ENCODE data around the gene MYLK. TPM values are rescaled to one million over a fixed set of nuclear protein-coding genes. Genes with fewer than 3 reads are reported as not detected.

MYLK gene
- polyA plus RNA-seq, 3 donors, result 0.35 to 1.3 (median 0.51) TPM

DNA sequence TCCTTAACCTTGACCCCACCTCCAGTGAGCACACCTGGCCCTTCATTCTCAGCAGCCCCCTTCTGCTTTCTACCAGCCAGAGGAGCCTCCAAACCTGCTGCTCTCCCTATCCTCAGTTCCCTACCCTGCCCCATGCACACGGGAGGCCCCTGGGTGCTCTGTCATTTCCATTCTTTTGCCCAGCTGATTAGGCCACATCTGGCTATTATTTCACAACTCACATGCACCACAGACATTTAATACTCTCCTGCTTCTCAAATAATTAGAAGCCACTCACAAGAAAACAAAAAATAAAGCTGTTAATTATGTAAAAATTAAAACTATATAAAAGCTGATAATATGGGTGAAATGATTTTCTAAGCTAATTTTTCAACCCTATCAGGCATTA lies 50.7 kb downstream of the MYLK start:
- intact Hi-C loops (cut with micrococcal nuclease), result no loop called here
- Histone ChIP-seq H3K4me2 (replicated peaks; ENCODE audit: extremely low read depth, low read length, poor library complexity, severe bottlenecking) (no peak overlapping the region), H3K79me2 (ENCODE audit: insufficient read depth, low read length) (no peaks in the 10 kb centered on the region), H3K4me3 (replicated peaks in 1 of 3; ENCODE audit: low read depth in 2 of 3, low read length in 3 of 3) (no peak overlapping the region), H4K20me1 (ENCODE audit: insufficient read depth, low read length) (no peaks in the 10 kb centered on the region), H2AFZ (ENCODE audit: insufficient read depth, low read depth, low read length, poor library complexity, severe bottlenecking) (no peak overlapping the region), H3K27ac (ENCODE audit: low read depth in 1 of 2, low read length in 2 of 2) (no peak overlapping the region), H3K36me3 (replicated peaks in 1 of 2; ENCODE audit: control insufficient read depth in 1 of 2, insufficient read depth in 2 of 2, low read length in 2 of 2) (no peaks in the 10 kb centered on the region), H3K27me3 (ENCODE audit: control insufficient read depth in 2 of 2, insufficient read depth in 2 of 2, low read length in 2 of 2) (no peaks in the 10 kb centered on the region), H3K4me1 (ENCODE audit: control insufficient read depth in 1 of 2, insufficient read depth in 2 of 2, low read length in 2 of 2) (no peaks in the 10 kb centered on the region), H3K9ac (ENCODE audit: insufficient read depth, low read length, poor library complexity, severe bottlenecking) (no peak overlapping the region), H3K9me3 (replicated peaks in 1 of 2; ENCODE audit: control insufficient read depth in 1 of 2, insufficient read depth in 1 of 2, low read length in 2 of 2) (peaks cover 0 to under 1% of the 10 kb centered on the region in 2 donors)
- TF ChIP-seq, protein P1, sequence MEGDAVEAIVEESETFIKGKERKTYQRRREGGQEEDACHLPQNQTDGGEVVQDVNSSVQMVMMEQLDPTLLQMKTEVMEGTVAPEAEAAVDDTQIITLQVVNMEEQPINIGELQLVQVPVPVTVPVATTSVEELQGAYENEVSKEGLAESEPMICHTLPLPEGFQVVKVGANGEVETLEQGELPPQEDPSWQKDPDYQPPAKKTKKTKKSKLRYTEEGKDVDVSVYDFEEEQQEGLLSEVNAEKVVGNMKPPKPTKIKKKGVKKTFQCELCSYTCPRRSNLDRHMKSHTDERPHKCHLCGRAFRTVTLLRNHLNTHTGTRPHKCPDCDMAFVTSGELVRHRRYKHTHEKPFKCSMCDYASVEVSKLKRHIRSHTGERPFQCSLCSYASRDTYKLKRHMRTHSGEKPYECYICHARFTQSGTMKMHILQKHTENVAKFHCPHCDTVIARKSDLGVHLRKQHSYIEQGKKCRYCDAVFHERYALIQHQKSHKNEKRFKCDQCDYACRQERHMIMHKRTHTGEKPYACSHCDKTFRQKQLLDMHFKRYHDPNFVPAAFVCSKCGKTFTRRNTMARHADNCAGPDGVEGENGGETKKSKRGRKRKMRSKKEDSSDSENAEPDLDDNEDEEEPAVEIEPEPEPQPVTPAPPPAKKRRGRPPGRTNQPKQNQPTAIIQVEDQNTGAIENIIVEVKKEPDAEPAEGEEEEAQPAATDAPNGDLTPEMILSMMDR (IDR thresholded peaks at IDR 0.05), result no peak
- Mint-ChIP-seq H3K27ac (no peak overlapping the region), H3K4me1 (peaks cover 3% of the 10 kb centered on the region), H3K4me3 (no peak overlapping the region), H3K36me3 (no peaks in the 10 kb centered on the region), H3K27me3 (ENCODE audit: low read depth in 3 of 3) (no peaks in the 10 kb centered on the region), H3K9me3 (peaks cover 4 to 16% (median 8%) of the 10 kb centered on the region in 7 donors)
- DNase-seq, result no peak
- 14% methylated on average over 1 of the region's 1 CpG for WGBS (ENCODE audit: insufficient coverage)

DNA sequence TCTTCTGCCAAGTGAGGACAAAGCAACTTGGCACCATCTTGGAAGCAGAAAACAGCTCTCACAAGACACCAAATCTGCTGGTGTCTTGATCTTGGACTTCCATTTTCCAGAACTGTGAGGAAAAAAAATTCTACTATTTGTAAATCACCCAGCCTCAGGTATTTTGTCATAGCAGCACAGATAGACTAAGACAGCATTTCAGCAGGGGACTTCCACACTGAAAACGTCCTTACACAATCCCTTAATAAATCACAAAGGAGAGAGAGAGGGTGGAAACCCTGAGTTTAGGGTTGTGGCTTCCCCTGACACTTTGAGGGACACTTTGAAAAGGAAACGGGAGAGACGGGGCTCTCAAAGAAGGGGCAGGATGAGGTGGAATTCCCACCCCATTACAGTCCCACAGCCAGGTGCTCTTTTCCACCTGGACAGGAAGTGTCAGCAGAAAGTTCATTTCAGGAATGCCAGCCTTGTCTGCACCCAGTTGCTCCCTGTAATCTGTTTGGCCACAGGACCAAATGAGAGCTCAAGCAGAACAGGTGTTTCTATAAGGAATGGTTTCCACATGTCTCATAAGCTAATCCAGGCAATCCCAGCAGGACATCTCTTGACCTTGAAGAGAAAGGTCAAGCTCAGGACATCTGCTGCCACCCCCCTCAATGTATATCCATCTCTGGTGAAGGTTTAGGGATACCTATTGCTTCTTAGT lies 51.3 kb downstream of the MYLK start:
- peaks cover 0 to 6% of the 10 kb centered on the region in 2 donors for H3K9me3 ChIP-seq (replicated peaks in 1 of 2; ENCODE audit: control insufficient read depth in 1 of 2, insufficient read depth in 1 of 2, low read length in 2 of 2)
- no peak overlapping the region for H3K9ac ChIP-seq (ENCODE audit: insufficient read depth, low read length, poor library complexity, severe bottlenecking)
- no peak overlapping the region for H3K4me3 ChIP-seq (replicated peaks in 1 of 3; ENCODE audit: low read depth in 2 of 3, low read length in 3 of 3)
- Mint-ChIP-seq H3K4me1 (peaks cover 3% of the 10 kb centered on the region), H3K27me3 (ENCODE audit: low read depth in 3 of 3) (no peaks in the 10 kb centered on the region), H3K27ac (no peak overlapping the region), H3K4me3 (no peak overlapping the region), H3K36me3 (no peaks in the 10 kb centered on the region), H3K9me3 (peaks cover 6 to 18% (median 10%) of the 10 kb centered on the region in 7 donors)
- no peak for DNase-seq
- intact Hi-C loops (cut with micrococcal nuclease), result no loop called here
- H3K79me2 ChIP-seq (ENCODE audit: insufficient read depth, low read length), result no peaks in the 10 kb centered on the region
- H2AFZ ChIP-seq (ENCODE audit: insufficient read depth, low read depth, low read length, poor library complexity, severe bottlenecking), result no peak overlapping the region
- TF ChIP-seq, protein P1 (IDR thresholded peaks at IDR 0.05), result no peak
- H3K27me3 ChIP-seq (ENCODE audit: control insufficient read depth in 2 of 2, insufficient read depth in 2 of 2, low read length in 2 of 2), result no peaks in the 10 kb centered on the region
- no peak overlapping the region for H3K27ac ChIP-seq (ENCODE audit: low read depth in 1 of 2, low read length in 2 of 2)
- H3K4me1 ChIP-seq (ENCODE audit: control insufficient read depth in 1 of 2, insufficient read depth in 2 of 2, low read length in 2 of 2), result no peaks in the 10 kb centered on the region
- no peak overlapping the region for H3K4me2 ChIP-seq (replicated peaks; ENCODE audit: extremely low read depth, low read length, poor library complexity, severe bottlenecking)
- H3K36me3 ChIP-seq (replicated peaks in 1 of 2; ENCODE audit: control insufficient read depth in 1 of 2, insufficient read depth in 2 of 2, low read length in 2 of 2), result no peaks in the 10 kb centered on the region
- no peaks in the 10 kb centered on the region for H4K20me1 ChIP-seq (ENCODE audit: insufficient read depth, low read length)
- 20% methylated on average over 1 of the region's 3 CpGs for WGBS (ENCODE audit: insufficient coverage)

Data from CD14-positive monocyte (primary cell).